CD1c-positive myeloid dendritic cell (primary cell): ENCODE measurements around the gene CPNE4.

Experiments used
- DNase-seq: peaks from one replicate; pipeline ENCODE4 v3.0.0-alpha.2; 2016; ENCODE audit errors: extremely low spot score

The CPNE4 gene

DNA sequence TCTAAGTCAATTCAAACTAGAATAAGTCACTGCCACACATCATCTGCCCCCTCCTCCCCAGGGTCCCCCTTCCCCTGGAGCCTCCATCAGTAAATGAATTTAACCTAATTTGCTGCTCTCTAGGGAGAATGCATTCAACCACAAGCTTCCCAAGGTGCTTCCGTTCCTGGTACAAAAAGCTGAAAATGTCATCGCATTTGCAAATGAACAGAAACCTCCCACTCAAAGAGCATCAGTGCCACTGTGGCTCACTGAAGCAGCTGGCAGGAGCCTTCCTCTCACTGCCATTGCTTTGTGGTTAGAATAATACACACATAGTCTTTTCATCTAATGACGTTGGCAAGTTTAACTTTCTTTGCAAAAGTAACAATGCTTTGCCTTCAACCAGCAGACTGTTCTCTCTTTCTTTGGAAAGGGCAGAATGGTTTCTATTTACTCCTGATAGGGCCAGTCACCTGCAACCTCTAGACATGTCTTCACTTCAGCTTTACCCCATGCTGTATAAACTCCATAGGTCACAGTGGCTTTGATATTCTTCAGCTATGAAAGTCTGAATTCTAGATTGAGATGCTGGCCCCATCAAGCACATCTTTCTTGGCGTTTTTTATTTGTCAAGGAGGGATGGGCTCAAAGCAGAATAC lies 238.1 kb downstream of the CPNE4 start:
- no peak for DNase-seq

- DNase-seq: no peak
Observed at GRCh38 chr3:131796111-131796510, 238.7 kb downstream of the CPNE4 start.

DNA sequence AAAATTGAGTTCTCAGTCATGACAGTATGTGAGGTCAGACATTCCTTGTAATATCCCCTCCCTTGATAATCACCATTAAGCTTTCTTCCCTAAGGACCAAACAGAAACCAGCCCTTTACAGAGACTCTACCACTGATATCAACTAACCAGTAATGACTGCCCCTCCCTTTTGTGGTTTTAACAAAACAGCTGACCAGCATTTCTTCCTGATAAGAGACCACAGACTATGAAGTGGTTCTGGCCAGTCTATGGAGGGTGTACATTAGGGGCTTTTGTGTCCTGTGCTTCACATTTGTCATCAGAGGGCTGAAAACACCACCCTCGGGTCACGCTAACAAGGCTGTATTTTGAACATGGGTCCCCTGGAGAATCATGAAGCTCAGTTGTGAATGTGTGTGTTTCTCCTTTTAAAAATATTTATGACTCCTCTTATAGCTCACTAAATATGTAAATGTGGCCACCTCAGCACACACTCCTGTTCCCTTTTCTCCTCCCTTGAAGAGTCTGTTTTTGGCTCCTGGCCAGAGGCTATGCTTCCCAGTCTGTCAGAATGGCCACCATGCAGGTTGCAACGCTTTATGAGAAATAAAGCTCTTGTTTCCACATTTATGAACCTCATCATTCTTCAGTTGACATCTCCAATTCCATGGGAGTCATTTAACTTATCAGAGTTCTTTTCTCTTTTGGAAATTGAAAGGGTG lies 239.3 kb downstream of the CPNE4 start:
- DNase-seq: peak; percentile 59

DNA sequence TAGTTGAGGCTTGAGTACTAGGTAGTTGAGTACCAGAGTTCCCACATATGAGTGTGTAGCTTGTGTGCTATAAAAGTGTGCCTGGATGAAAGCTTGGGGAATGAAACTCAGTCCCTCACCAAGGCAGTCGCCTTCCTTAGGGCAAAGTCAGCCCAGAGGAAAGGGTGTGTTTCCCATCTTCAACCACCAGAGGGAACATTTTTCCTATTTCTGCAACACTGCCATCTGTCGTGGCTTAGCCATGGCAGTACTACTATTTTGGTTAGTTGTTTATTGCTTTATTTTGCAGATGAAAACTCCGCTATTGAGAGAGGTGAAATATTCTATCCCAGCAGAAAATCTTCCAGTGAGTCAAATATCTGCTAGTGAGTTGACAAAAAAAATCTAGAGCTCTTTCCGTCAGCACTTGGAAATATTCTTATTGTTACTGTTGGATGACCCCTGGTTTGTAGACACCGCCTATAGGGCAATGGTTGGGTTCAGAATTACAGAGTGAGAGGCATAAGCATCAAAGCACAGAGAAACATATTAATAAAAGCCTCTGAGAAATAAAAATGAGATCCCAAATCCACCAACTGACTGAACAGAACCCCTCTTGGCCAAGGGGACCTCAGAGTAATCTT lies 239.9 kb downstream of the CPNE4 start:
- peak; percentile 64 for DNase-seq

DNA sequence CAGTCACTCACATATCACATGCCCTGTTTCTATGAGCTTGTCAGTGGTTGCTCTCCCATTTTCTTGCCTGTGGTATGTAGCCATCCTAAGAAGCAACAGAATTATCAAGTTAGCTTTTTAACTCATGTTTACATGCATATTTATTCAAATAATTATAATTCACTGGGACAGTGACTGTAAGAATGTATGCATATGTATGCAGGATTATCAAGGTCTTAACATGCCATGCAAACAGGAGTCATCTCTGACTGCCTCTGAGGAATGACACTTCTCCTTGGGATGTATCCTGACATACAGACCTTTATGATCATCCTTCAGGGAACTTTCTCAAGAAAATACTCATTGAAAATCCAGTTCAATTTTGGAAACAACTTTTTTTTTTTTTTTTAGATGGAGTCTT lies 240.9 kb downstream of the CPNE4 start:
- DNase-seq: no peak

DNA sequence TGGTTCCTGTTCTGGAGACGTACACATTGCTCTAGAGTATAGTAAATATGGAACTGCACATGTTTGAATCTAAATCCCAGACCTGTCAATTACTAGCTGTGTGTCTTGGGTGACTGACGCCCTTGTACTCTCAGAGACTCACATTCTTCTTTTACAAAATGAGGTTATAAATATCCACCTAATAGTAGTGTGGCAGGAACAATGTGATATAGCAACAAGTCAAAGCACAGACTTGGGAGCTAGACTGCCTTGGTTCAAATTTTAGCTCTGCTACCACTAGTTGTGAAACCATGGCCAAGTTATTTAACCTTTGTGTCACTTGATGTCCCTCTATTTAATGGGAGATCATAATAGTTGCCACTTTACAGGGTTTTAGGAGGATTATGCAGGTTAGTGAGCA lies 245.6 kb downstream of the CPNE4 start:
- no peak for DNase-seq

DNA sequence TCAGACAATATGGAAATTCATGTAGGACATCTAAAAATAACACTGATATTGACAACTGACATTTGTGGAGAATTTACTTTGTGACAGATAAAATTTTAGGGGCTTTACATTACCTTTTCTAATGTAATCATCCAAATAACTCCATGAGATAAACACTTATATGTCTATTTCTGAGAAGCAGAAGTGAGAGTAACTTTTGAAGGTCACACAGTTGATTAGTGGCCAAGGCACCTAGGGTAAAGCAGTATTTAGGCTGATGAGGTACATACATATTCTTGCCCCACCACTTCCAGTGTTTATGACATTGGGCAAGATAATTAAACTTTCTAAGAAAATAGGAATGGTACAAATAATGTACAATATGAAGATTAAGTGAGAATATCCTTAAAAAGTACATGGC lies 248.4 kb downstream of the CPNE4 start:
- DNase-seq: no peak

DNA sequence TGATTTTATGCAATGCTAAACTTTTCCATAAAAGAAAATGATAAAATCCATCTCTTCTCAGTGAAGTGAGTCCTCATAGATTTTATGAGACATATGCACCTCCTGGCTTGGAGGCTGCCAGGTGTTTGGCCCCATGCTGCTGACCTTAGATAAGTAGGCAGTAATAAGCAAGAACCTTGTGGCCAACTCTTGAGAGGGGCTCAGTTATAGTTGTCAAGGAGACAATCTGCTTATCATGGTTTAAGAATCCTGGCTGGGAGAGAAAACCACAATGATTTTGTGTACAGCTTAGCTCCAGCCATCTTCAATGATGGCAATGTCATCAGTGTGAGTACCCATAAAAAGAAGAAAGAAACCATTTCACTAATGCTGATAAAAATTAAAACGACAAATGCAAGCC lies 252.1 kb downstream of the CPNE4 start:
- no peak for DNase-seq

DNA sequence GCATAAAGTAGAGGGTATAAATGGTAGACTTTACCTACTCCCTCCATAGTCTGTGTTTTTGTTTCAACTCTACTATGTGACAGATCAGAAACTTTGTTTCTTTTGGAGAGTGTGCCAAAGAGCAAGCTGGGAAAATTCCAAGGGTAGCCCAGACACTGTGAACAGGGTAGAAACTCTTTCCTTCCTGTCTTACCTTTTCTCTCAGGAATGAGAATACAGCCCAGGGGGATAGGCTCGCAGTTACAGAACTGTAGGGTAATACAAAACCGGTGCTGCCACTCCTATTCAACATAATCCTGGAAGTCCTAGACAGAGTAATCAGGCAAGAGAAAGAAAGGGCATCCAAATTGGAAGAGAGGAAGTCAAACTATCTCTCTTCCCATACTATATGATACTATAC lies 256.3 kb downstream of the CPNE4 start:
- no peak for DNase-seq

DNA sequence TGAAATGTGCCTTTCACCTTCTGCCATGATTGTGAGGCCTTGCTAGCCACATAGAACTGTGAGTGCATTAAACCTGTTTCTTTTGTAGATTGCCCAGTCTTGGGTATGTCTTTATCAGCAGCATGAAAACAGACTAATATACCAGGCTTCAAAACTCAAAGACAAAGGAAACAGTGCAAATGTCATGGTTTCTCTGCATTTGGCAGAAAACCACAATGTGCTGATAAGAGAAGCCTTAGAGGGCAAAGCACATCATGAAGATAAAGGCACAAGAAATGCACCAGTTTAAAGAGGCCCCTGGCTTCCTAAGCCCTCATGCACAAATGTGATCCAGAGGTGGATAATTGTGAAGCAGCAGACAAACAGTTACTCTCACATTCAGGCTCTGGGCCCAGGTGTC lies 259.2 kb downstream of the CPNE4 start:
- DNase-seq: no peak

DNA sequence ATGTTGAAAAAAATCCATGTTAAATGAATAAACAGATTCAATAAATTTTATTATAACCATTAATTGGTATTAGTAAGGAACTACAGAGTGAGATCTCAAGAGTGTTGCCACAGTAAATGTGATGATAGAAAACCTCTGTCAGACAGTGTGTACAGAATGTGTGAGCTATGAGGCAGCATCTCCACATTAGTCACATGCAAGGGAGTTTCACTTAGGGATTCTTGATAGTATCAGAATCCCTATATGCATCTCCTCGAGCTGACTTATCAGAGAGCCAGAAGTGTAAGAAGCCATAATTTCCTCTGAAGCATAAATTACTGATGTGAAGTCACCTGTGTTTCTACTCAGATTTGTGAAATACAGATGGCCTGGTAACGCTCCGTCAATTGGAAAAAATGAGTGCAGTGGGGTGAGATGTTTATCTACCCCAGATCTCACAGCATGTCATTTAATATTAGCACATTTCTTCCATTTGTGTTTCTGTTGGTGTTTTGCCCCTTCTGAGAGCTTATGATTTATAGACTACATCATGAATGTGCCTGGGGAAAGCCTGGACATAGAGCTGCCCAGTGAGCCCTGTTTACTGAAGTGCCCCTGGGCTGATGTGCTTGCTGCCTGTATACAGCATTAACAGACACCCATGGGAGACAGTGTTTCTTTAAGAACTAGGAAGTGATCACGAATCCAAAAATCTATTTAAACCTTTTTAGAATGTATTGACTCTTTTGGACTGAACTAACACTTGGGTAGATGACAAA lies 262.4 kb downstream of the CPNE4 start:
- DNase-seq: no peak

- DNase-seq: no peak
Observed at GRCh38 chr3:131762981-131763564, 271.7 kb downstream of the CPNE4 start.

- no peak for DNase-seq
Observed at GRCh38 chr3:131756405-131756804, 278.4 kb downstream of the CPNE4 start.

GRCh38 chr3:131755380-131755779 lies 279.4 kb downstream of the CPNE4 start:
- DNase-seq: no peak

DNA sequence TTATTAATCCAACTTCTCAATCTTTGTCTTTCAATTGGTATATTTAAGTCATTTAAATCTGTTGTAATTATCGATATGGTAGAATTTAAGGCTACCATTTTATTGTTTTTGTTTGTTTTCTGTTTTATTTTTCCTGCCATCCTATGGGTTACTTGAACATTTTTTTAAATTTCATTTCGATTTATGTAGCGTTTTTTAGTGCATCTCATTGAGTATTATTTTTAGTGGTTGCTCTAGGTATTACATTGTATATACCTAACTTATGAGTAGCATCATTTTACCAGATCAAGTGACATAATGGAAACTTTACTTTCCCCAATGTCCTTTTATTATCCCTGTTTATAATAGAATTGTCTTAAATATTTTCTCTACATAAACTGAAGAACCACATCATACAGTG lies 284.6 kb downstream of the CPNE4 start:
- DNase-seq: no peak

GRCh38 chr3:131749826-131750225 lies 285.0 kb downstream of the CPNE4 start:
- no peak for DNase-seq

DNA sequence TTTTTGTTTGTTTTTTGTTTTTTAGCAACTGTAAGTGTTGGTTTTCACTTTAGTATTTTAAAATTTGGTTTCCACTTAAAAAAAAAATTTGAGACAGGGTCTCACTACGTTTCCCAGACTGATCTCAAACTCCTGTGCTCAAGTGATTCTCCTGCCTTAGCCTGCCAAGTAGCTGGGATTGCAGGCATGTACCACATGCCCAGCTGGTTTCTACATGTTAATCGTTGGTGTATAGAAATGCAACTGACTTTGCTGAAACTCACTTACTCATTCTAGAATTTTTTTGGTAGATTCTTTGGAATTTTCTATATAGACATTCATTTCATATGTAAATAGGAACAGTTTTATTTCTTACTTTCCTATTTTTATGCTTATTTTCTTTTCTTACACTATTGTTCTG lies 287.3 kb downstream of the CPNE4 start:
- no peak for DNase-seq

- no peak for DNase-seq
Observed at GRCh38 chr3:131744765-131745164, 290.0 kb downstream of the CPNE4 start.

- no peak for DNase-seq
Observed at GRCh38 chr3:131743126-131743525, 291.7 kb downstream of the CPNE4 start.

DNA sequence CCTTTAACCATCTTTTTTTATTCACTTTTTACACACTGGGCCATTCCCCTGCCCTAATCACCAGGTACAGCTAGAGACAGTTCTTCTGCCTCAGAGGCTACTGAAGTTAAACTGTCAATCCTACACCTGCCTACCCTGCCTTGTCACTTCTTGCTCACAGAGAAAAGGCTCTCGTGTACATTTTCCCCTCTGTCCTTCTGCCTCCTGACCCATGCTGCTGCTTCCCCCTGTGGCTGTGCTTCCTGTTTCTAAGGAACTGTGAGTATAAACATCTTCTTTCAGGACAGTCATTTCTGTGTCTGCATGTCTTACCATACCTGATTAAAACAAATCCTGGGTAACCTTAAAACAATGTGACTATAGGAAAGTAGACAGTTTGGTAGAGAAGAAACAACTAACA lies 295.6 kb downstream of the CPNE4 start:
- peak; percentile 2 for DNase-seq

GRCh38 chr3:131738095-131738494 lies 296.7 kb downstream of the CPNE4 start:
- no peak for DNase-seq

GRCh38 chr3:131735544-131735943 lies 299.3 kb downstream of the CPNE4 start:
- no peak for DNase-seq
